B cell (primary cell): Measurements from ENCODE around the gene S100A9. TPM values are rescaled to one million over a fixed set of nuclear protein-coding genes. Genes with fewer than 3 reads are reported as not detected.

Source experiments
- ATAC-seq: fragments of 200-7000 bp; cut with Tn5 transposase; one replicate; pipeline ENCODE4 v1.10.0; 2021; ENCODE audit warnings: low read depth, mild to moderate bottlenecking, moderate number of reproducible peaks, moderate library complexity
- CTCF ChIA-PET: fragments of 350-600 bp; sonication (Branson Sonifier 250); formaldehyde crosslinking; loops from one replicate; lab custom pipeline; 2021; ENCODE audit warnings: antibody characterized with exemption, inconsistent platforms; lab: Charles Lee
- POLR2A ChIA-PET: fragments of 350-600 bp; sonication (Branson Sonifier 250); formaldehyde crosslinking; loops from one replicate; lab custom pipeline; 2021; ENCODE audit warnings: antibody characterized with exemption; lab: Charles Lee
- DNase-seq: peaks from one replicate; pipeline ENCODE4 v3.0.0; 2013
- H2AFZ ChIP-seq: 2 replicates; pipeline ENCODE4 v1.6.1; 2012; ENCODE audit warnings: mild to moderate bottlenecking, low read depth, low read length; ENCODE audit not compliant: insufficient read depth, poor library complexity, severe bottlenecking
- H3K27ac ChIP-seq, 2 donors: 1 replicate in 1 of 2; 2 replicates in 1 of 2; pipeline ENCODE4 v1.5.1; 2012 to 2013; ENCODE audit warnings: low read length in 2 of 2, mild to moderate bottlenecking in 2 of 2, moderate library complexity in 1 of 2
- H3K27me3 ChIP-seq, 4 experiments: fragments of 200-600 bp in 1 of 4; sonication (generic) in 1 of 4; replicated peaks in 1 of 4; 1 replicate in 2 of 4; 2 replicates in 2 of 4; pipeline versions ENCODE4 v1.6.1 to v1.7.0; 2013 to 2016; ENCODE audit warnings: low read length in 3 of 4, mild to moderate bottlenecking in 2 of 4, mixed read lengths in 1 of 4, moderate library complexity in 1 of 4; ENCODE audit not compliant: insufficient read depth in 4 of 4, control insufficient read depth in 3 of 4; ENCODE audit errors: control extremely low read depth in 1 of 4
- H3K36me3 ChIP-seq, 2 experiments: replicated peaks in 1 of 2; 1 replicate in 1 of 2; 2 replicates in 1 of 2; pipeline versions ENCODE4 v1.6.1 to v1.7.1; 2013; ENCODE audit warnings: low read length in 1 of 2; ENCODE audit not compliant: insufficient read depth in 2 of 2, control insufficient read depth in 1 of 2; ENCODE audit errors: control extremely low read depth in 1 of 2, extremely low read depth in 1 of 2
- H3K4me1 ChIP-seq, 2 donors: fragments of 200-600 bp in 1 of 2; sonication (generic) in 1 of 2; 1 replicate in 1 of 2; 2 replicates in 1 of 2; pipeline versions ENCODE4 v1.5.1 to v1.6.1; 2013 to 2017; ENCODE audit warnings: low read length in 2 of 2; ENCODE audit not compliant: control insufficient read depth in 2 of 2, insufficient read depth in 2 of 2
- H3K4me2 ChIP-seq: replicated peaks from 2 replicates; pipeline ENCODE3; 2012; ENCODE audit warnings: mild to moderate bottlenecking, low read depth, low read length; ENCODE audit not compliant: poor library complexity, severe bottlenecking
- H3K4me3 ChIP-seq, 5 experiments: fragments of 200-600 bp in 1 of 5; sonication (generic) in 1 of 5; 1 replicate in 3 of 5; 2 replicates in 2 of 5; pipeline versions ENCODE4 v1.5.1 to v1.7.0; 2011 to 2016; ENCODE audit warnings: low read length in 4 of 5, mild to moderate bottlenecking in 4 of 5, low read depth in 2 of 5, control low read depth in 1 of 5, moderate library complexity in 1 of 5; ENCODE audit not compliant: insufficient read depth in 1 of 5; ENCODE audit errors: control extremely low read depth in 1 of 5, extremely low read depth in 1 of 5
- H3K79me2 ChIP-seq: fragments of 200-600 bp; sonication (generic); one replicate; pipeline ENCODE4 v1.6.0; 2016; ENCODE audit warnings: low read length; ENCODE audit not compliant: control insufficient read depth, insufficient read depth
- H3K9ac ChIP-seq: fragments of 200-600 bp; sonication (generic); 2 replicates; pipeline ENCODE4 v1.6.1; 2017; ENCODE audit warnings: mild to moderate bottlenecking, low read length, moderate library complexity
- H3K9me3 ChIP-seq, 3 donors: one replicate each; pipeline versions ENCODE4 v1.6.1 to v1.7.1; 2013; ENCODE audit warnings: low read length in 2 of 3; ENCODE audit not compliant: control insufficient read depth in 2 of 3, insufficient read depth in 1 of 3; ENCODE audit errors: control extremely low read depth in 1 of 3
- H4K20me1 ChIP-seq: 2 replicates; pipeline ENCODE4 v1.6.0; 2012; ENCODE audit warnings: mild to moderate bottlenecking, low read length; ENCODE audit not compliant: insufficient read depth, control insufficient read depth, poor library complexity, severe bottlenecking
- H3K27ac Mint-ChIP-seq: one replicate; pipeline ENCODE4 v1.8.0; 2021; ENCODE audit warnings: mixed read lengths
- H3K27me3 Mint-ChIP-seq: one replicate; pipeline ENCODE4 v1.8.0; 2021; ENCODE audit warnings: mixed read lengths
- H3K4me1 Mint-ChIP-seq: one replicate; pipeline ENCODE4 v1.8.0; 2021; ENCODE audit warnings: mixed read lengths
- H3K4me3 Mint-ChIP-seq: one replicate; pipeline ENCODE4 v1.8.0; 2021; ENCODE audit warnings: mixed read lengths
- H3K9me3 Mint-ChIP-seq: one replicate; pipeline ENCODE4 v1.8.0; 2022; ENCODE audit warnings: mixed read lengths; ENCODE audit not compliant: insufficient read depth
- CTCF ChIP-seq: fragments of 200-600 bp; IDR thresholded peaks from one replicate; pipeline ENCODE4 v1.8.0; 2022; ENCODE audit warnings: antibody characterized with exemption, mild to moderate bottlenecking
- EZH2 ChIP-seq: IDR thresholded peaks from 2 replicates; pipeline ENCODE4 v1.6.1; 2012; ENCODE audit warnings: borderline replicate concordance, low read depth, mild to moderate bottlenecking, moderate library complexity, low read length; ENCODE audit not compliant: insufficient read depth, poor library complexity, severe bottlenecking
- WGBS: methylation state at CpG from one replicate; pipeline ENCODE4 v1.1.5; 2013; ENCODE audit warnings: missing lambda C conversion rate; ENCODE audit not compliant: insufficient coverage; 5-methylcytosine and 5-hydroxymethylcytosine counted together
- intact Hi-C: fragments of 100-400 bp; cut with micrococcal nuclease; formaldehyde crosslinking; loops from one replicate; pipeline ENCODE4 v1.10.0; 2022
- polyA plus RNA-seq: library from polyadenylated mRNA; depleted of rRNA; stranded (reverse); fragments of >200 nt; gene quantifications from 2 replicates; pipeline ENCODE4 v1.2.3, GENCODE V29; 2012
- total RNA-seq, 2 donors: library from RNA; stranded (reverse); fragments of 120-200 nt in 1 of 2; gene quantifications; 1 replicate in 1 of 2; 2 replicates in 1 of 2; pipeline versions ENCODE4 v1.2.3 to v1.2.4, GENCODE V29; 2013 to 2022

The S100A9 gene
- total and polyA plus RNA-seq, 2 donors (not counting 1 experiment from before 2014, with no cell fraction given) = 4.2 to 66.6 TPM

DNA sequence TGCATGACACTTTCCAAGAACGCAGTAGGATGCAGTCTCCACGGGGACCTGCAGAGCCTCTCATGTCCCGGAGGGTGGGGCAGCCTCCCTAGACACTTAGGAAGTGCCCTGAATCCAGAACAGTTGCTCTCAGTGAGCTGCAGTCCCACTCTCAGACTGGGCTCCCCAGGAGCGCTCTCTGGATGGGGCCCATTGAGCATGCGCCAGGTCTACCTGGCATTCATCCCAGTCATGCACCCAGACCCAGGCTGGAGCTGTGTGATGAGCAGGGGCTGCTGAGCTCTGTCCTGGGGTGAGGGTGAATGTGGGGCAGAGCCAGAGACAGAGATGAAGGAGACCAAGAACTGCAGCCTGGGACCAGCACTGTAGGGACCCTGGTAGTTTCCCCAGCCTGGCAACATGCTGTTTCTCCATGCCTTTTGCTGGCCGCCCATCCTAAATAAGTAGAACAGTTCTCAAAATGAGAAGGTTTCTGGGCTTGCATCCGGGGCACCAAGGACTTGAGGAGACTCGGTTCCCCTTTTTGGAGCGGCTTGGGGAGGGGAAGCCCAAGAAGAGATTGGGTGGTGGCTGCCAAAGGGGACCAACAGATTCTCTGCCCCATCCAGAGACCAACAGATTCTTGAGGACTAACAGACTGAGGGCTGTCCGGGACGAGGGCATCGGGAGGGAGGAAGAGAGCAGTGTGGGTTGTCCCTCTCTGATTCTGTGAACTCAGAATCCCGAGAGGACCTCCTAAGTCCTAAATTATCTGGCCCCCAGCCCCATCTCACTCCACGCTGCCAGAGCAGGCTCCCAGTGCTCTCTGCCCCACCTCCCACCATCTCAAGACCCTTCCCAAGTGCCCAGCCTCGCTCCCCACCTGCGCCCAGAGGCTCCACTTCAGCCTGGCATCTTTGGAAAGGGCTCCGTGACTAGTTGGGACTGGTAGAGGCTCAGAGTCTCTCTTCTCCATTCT lies 8.0 kb upstream of the S100A9 start:
- Histone ChIP-seq H3K4me1 (peaks cover 14 to 17% of the 10 kb centered on the region in 2 donors), H2AFZ (no peak overlapping the region), H3K27ac (no peak overlapping the region), H3K27me3 (peaks cover 0 to 41% (median 22%) of the 10 kb centered on the region in 4 experiments), H4K20me1 (no peaks in the 10 kb centered on the region), H3K4me3 (no peak overlapping the region), H3K79me2 (no peaks in the 10 kb centered on the region), H3K9ac (no peak overlapping the region), H3K4me2 (no peak overlapping the region), H3K36me3 (no peaks in the 10 kb centered on the region), H3K9me3 (no peaks in the 10 kb centered on the region)
- WGBS = 71% methylated on average over 11 of the region's 17 CpGs
- H3K27ac Mint-ChIP-seq = no peak overlapping the region
- DNase-seq = no peak
- peaks cover 60% of the 10 kb centered on the region for H3K27me3 Mint-ChIP-seq
- ChIA-PET CTCF (interaction anchor here (1.1 to 1.2 kb wide), 2 partner anchors 15 to 145 kb away, joined by 3 to 4 read pairs; no protein-coding TSS in a partner anchor), POLR2A (no interaction called here)
- TF ChIP-seq EZH2 (no peak), CTCF (no peak)
- ATAC-seq = no peak
- no peak overlapping the region for H3K4me3 Mint-ChIP-seq
- H3K4me1 Mint-ChIP-seq = peaks cover 20% of the 10 kb centered on the region
- H3K9me3 Mint-ChIP-seq = no peaks in the 10 kb centered on the region
- intact Hi-C loops = no loop called here
